CD14-positive monocyte (primary cell): ENCODE data around the gene SMCO4. TPM values are rescaled to one million over a fixed set of nuclear protein-coding genes. Genes with fewer than 3 reads are reported as not detected.

Experiments used
- DNase-seq, 3 donors: peaks; one replicate each; pipeline ENCODE4 v3.0.0-alpha.2; 2011 to 2022
- H2AFZ ChIP-seq: 2 replicates; pipeline ENCODE4 v1.6.0; 2012; ENCODE audit warnings: mild to moderate bottlenecking, low read depth, low read length, inconsistent platforms; ENCODE audit not compliant: insufficient read depth, poor library complexity, severe bottlenecking
- H3K27ac ChIP-seq, 2 donors: 1 replicate in 1 of 2; 2 replicates in 1 of 2; pipeline ENCODE4 v1.5.1; 2012 to 2013; ENCODE audit warnings: low read length in 2 of 2, control low read depth in 1 of 2, inconsistent platforms in 1 of 2, low read depth in 1 of 2, mild to moderate bottlenecking in 1 of 2
- H3K27me3 ChIP-seq, 2 donors: one replicate each; pipeline versions ENCODE4 v1.6.0 to v1.6.1; 2011 to 2013; ENCODE audit warnings: low read length in 2 of 2; ENCODE audit not compliant: control insufficient read depth in 2 of 2, insufficient read depth in 2 of 2
- H3K36me3 ChIP-seq, 2 donors: replicated peaks in 1 of 2; 1 replicate in 1 of 2; 2 replicates in 1 of 2; pipeline versions ENCODE4 v1.5.1 to v1.6.1; 2012 to 2013; ENCODE audit warnings: low read length in 2 of 2, control low read depth in 1 of 2, inconsistent platforms in 1 of 2, mild to moderate bottlenecking in 1 of 2; ENCODE audit not compliant: insufficient read depth in 2 of 2, control insufficient read depth in 1 of 2
- H3K4me1 ChIP-seq, 2 donors: 1 replicate in 1 of 2; 2 replicates in 1 of 2; pipeline versions ENCODE4 v1.5.1 to v1.6.1; 2012 to 2013; ENCODE audit warnings: low read length in 2 of 2, control low read depth in 1 of 2, inconsistent platforms in 1 of 2, mild to moderate bottlenecking in 1 of 2, moderate library complexity in 1 of 2; ENCODE audit not compliant: insufficient read depth in 2 of 2, control insufficient read depth in 1 of 2
- H3K4me2 ChIP-seq: replicated peaks from 2 replicates; pipeline ENCODE3; 2012; ENCODE audit warnings: low read length, moderate library complexity, mild to moderate bottlenecking; ENCODE audit not compliant: poor library complexity, severe bottlenecking; ENCODE audit errors: extremely low read depth
- H3K4me3 ChIP-seq, 3 experiments: fragments of 200-600 bp in 1 of 3; sonication (generic) in 1 of 3; replicated peaks in 1 of 3; 1 replicate in 2 of 3; 2 replicates in 1 of 3; pipeline ENCODE4 v1.5.1; 2011 to 2013; ENCODE audit warnings: low read length in 3 of 3, mild to moderate bottlenecking in 3 of 3, control low read depth in 2 of 3, low read depth in 2 of 3, inconsistent platforms in 1 of 3, moderate library complexity in 1 of 3
- H3K79me2 ChIP-seq: 2 replicates; pipeline ENCODE4 v1.6.0; 2012; ENCODE audit warnings: mild to moderate bottlenecking, control low read depth, inconsistent platforms, low read length, moderate library complexity; ENCODE audit not compliant: insufficient read depth
- H3K9ac ChIP-seq: 2 replicates; pipeline ENCODE4 v1.6.0; 2017; ENCODE audit warnings: low read length, mild to moderate bottlenecking; ENCODE audit not compliant: insufficient read depth, poor library complexity, severe bottlenecking
- H3K9me3 ChIP-seq, 2 donors: replicated peaks in 1 of 2; 1 replicate in 1 of 2; 2 replicates in 1 of 2; pipeline versions ENCODE4 v1.5.1 to v1.6.1; 2012 to 2013; ENCODE audit warnings: low read length in 2 of 2, control low read depth in 1 of 2; ENCODE audit not compliant: control insufficient read depth in 1 of 2, insufficient read depth in 1 of 2
- H4K20me1 ChIP-seq: 2 replicates; pipeline ENCODE4 v1.6.0; 2012; ENCODE audit warnings: mild to moderate bottlenecking, low read length, control low read depth, moderate library complexity; ENCODE audit not compliant: insufficient read depth
- H3K27ac Mint-ChIP-seq, 7 donors: one replicate each; pipeline ENCODE4 v1.8.0; 2020; ENCODE audit warnings: mild to moderate bottlenecking in 7 of 7, mixed read lengths in 7 of 7, moderate library complexity in 6 of 7, inconsistent platforms in 2 of 7
- H3K27me3 Mint-ChIP-seq, 3 donors: one replicate each; pipeline ENCODE4 v1.8.0; 2021 to 2022; ENCODE audit warnings: low read depth in 3 of 3, mild to moderate bottlenecking in 3 of 3, mixed read lengths in 3 of 3, moderate library complexity in 3 of 3, inconsistent platforms in 1 of 3
- H3K36me3 Mint-ChIP-seq, 2 donors: one replicate each; pipeline ENCODE4 v1.8.0; 2020; ENCODE audit warnings: mixed read lengths in 2 of 2, inconsistent platforms in 1 of 2, mild to moderate bottlenecking in 1 of 2
- H3K4me1 Mint-ChIP-seq: one replicate; pipeline ENCODE4 v1.8.0; 2020; ENCODE audit warnings: mild to moderate bottlenecking, mixed read lengths
- H3K4me3 Mint-ChIP-seq, 2 donors: one replicate each; pipeline ENCODE4 v1.8.0; 2020; ENCODE audit warnings: mild to moderate bottlenecking in 2 of 2, mixed read lengths in 2 of 2, moderate library complexity in 1 of 2
- H3K9me3 Mint-ChIP-seq, 7 donors: one replicate each; pipeline ENCODE4 v1.8.0; 2020 to 2022; ENCODE audit warnings: mixed read lengths in 7 of 7, mild to moderate bottlenecking in 6 of 7, moderate library complexity in 6 of 7, inconsistent platforms in 2 of 7
- CTCF ChIP-seq: fragments of 200-600 bp; IDR thresholded peaks from one replicate; pipeline ENCODE4 v1.8.0; 2022; ENCODE audit warnings: antibody characterized with exemption, mild to moderate bottlenecking
- WGBS: methylation state at CpG from one replicate; pipeline ENCODE4 v1.1.5; 2013; ENCODE audit warnings: missing lambda C conversion rate; ENCODE audit not compliant: insufficient coverage; 5-methylcytosine and 5-hydroxymethylcytosine counted together
- intact Hi-C, 2 donors: fragments of 100-400 bp; cut with micrococcal nuclease; formaldehyde crosslinking; loops; one replicate each; pipeline versions ENCODE4 v1.15.0 to v1.15.1; 2023
- polyA plus RNA-seq, 3 donors: library from polyadenylated mRNA; depleted of rRNA in 1 of 3; unstranded in 2 of 3; stranded (reverse) in 1 of 3; fragments of 300-500 nt in 2 of 3; fragments of >200 nt in 1 of 3; fragmentation: Illumina TruSeq in 2 of 3; gene quantifications; 1 replicate in 2 of 3; 2 replicates in 1 of 3; pipeline ENCODE4 v1.2.3, GENCODE V29; 2012 to 2021

SMCO4 gene
- polyA plus RNA-seq, 3 donors, result 110 to 242 (median 169) TPM

GRCh38 chr11:93507517-93507916 is 35.7 kb downstream of the SMCO4 start:
- Histone ChIP-seq H3K27me3 (no peaks in the 10 kb centered on the region), H3K79me2 (peaks cover 57% of the 10 kb centered on the region), H3K4me1 (peaks cover under 1 to 1% of the 10 kb centered on the region in 2 donors), H3K27ac (no peak overlapping the region), H3K36me3 (peaks cover 4 to 32% of the 10 kb centered on the region in 2 donors), H3K9ac (no peak overlapping the region), H4K20me1 (peaks cover 95% of the 10 kb centered on the region), H3K4me2 (no peak overlapping the region), H2AFZ (no peak overlapping the region), H3K9me3 (peaks cover 0 to 3% of the 10 kb centered on the region in 2 donors), H3K4me3 (no peak overlapping the region)
- H3K9me3 Mint-ChIP-seq, result peaks cover 0 to 11% (median 8%) of the 10 kb centered on the region in 7 donors
- intact Hi-C loops, result no loop called here
- H3K4me1 Mint-ChIP-seq, result peaks cover 5% of the 10 kb centered on the region
- no CpG with 5 or more reads among the region's 1 CpG for WGBS
- peaks cover 28 to 36% of the 10 kb centered on the region in 2 donors for H3K36me3 Mint-ChIP-seq
- H3K4me3 Mint-ChIP-seq, result no peak overlapping the region
- peaks cover 0 to 2% (median 1%) of the 10 kb centered on the region in 3 donors for H3K27me3 Mint-ChIP-seq
- H3K27ac Mint-ChIP-seq, result no peak overlapping the region
- TF ChIP-seq CTCF, result no peak
- no peak for DNase-seq

DNA sequence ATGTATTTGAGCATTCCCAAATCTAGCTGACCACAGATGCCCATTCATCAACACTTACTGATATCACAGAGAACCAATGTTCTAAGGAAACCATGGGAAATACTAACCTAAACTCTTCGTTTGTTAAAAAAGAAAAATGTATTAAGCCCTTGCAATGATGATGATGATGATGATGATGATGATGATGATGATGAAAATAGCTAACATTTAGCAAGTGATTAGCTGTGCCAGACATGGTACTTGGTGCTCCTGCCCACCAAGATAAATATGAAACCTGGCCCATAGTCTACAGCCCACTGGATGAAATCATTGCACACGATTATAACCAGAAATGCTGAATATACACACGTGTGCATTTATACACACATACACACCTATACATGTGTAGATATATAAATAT is 37.5 kb downstream of the SMCO4 start:
- no peak overlapping the region for H2AFZ ChIP-seq
- Mint-ChIP-seq H3K4me1 (peaks cover 4% of the 10 kb centered on the region), H3K36me3 (peaks cover 35 to 36% of the 10 kb centered on the region in 2 donors), H3K27ac (no peak overlapping the region), H3K9me3 (peaks cover 0 to 11% (median 8%) of the 10 kb centered on the region in 7 donors), H3K27me3 (peaks cover 0 to 2% (median 0%) of the 10 kb centered on the region in 3 donors), H3K4me3 (no peak overlapping the region)
- intact Hi-C loops, result no loop called here
- H3K9ac ChIP-seq, result no peak overlapping the region
- peaks cover 95% of the 10 kb centered on the region for H4K20me1 ChIP-seq
- H3K4me3 ChIP-seq, result no peak overlapping the region
- peaks cover 4 to 43% of the 10 kb centered on the region in 2 donors for H3K36me3 ChIP-seq
- H3K9me3 ChIP-seq, result peaks cover 0 to 3% of the 10 kb centered on the region in 2 donors
- DNase-seq, result no peak
- H3K27me3 ChIP-seq, result no peaks in the 10 kb centered on the region
- TF ChIP-seq CTCF, result no peak
- no peak overlapping the region for H3K4me2 ChIP-seq
- H3K27ac ChIP-seq, result no peak overlapping the region
- no peaks in the 10 kb centered on the region for H3K4me1 ChIP-seq
- WGBS, result no CpG with 5 or more reads among the region's 3 CpGs
- H3K79me2 ChIP-seq, result peaks cover 50% of the 10 kb centered on the region
